ENCODE measurements around the gene KLHL17.
"Not testable (repeated sequence)": the region's sequence is repeated elsewhere in the genome, so short reads cannot be mapped to it uniquely, and the experiment has no call there.

DNA sequence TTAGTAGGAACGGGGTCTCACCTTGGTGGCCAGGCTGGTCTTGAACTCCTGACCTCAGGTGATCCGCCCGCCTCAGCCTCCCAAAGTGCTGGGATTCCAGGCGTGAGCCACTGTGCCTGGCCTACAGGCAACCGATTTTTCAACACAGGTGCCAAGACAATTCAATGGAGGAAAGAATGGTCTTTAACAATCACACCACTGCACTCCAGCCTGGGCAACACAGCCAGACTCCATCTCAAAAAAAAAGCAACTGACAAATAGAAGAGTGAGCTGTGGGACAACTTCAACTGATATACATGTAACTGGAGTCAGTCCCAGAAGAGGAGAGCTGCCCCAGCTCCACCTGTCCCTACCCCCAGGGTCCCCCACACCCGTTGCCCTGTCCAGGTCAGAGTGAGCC lies 34.2 kb downstream of the KLHL17 start:
- not testable (repeated sequence) for TF ChIP-seq RAD21 (conservative IDR thresholded peaks at IDR 0.05 in 1 of 2, IDR thresholded peaks at IDR 0.05 in 1 of 2); MAX (IDR thresholded peaks at IDR 0.05); RNF2 (IDR thresholded peaks at IDR 0.05; ENCODE audit: borderline replicate concordance, low read depth); HDAC2 (IDR thresholded peaks at IDR 0.05); HMGXB4 (CRISPR knock-in tag; IDR thresholded peaks at IDR 0.05; ENCODE audit: borderline replicate concordance); EP300 (IDR thresholded peaks at IDR 0.05); MYC (IDR thresholded peaks at IDR 0.05; ENCODE audit: borderline replicate concordance, low read length)
- TF ChIP-seq, protein P1, sequence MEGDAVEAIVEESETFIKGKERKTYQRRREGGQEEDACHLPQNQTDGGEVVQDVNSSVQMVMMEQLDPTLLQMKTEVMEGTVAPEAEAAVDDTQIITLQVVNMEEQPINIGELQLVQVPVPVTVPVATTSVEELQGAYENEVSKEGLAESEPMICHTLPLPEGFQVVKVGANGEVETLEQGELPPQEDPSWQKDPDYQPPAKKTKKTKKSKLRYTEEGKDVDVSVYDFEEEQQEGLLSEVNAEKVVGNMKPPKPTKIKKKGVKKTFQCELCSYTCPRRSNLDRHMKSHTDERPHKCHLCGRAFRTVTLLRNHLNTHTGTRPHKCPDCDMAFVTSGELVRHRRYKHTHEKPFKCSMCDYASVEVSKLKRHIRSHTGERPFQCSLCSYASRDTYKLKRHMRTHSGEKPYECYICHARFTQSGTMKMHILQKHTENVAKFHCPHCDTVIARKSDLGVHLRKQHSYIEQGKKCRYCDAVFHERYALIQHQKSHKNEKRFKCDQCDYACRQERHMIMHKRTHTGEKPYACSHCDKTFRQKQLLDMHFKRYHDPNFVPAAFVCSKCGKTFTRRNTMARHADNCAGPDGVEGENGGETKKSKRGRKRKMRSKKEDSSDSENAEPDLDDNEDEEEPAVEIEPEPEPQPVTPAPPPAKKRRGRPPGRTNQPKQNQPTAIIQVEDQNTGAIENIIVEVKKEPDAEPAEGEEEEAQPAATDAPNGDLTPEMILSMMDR (IDR thresholded peaks at IDR 0.05), result not testable (repeated sequence)
- TF ChIP-seq, protein P2, sequence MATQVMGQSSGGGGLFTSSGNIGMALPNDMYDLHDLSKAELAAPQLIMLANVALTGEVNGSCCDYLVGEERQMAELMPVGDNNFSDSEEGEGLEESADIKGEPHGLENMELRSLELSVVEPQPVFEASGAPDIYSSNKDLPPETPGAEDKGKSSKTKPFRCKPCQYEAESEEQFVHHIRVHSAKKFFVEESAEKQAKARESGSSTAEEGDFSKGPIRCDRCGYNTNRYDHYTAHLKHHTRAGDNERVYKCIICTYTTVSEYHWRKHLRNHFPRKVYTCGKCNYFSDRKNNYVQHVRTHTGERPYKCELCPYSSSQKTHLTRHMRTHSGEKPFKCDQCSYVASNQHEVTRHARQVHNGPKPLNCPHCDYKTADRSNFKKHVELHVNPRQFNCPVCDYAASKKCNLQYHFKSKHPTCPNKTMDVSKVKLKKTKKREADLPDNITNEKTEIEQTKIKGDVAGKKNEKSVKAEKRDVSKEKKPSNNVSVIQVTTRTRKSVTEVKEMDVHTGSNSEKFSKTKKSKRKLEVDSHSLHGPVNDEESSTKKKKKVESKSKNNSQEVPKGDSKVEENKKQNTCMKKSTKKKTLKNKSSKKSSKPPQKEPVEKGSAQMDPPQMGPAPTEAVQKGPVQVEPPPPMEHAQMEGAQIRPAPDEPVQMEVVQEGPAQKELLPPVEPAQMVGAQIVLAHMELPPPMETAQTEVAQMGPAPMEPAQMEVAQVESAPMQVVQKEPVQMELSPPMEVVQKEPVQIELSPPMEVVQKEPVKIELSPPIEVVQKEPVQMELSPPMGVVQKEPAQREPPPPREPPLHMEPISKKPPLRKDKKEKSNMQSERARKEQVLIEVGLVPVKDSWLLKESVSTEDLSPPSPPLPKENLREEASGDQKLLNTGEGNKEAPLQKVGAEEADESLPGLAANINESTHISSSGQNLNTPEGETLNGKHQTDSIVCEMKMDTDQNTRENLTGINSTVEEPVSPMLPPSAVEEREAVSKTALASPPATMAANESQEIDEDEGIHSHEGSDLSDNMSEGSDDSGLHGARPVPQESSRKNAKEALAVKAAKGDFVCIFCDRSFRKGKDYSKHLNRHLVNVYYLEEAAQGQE (IDR thresholded peaks at IDR 0.05), result not testable (repeated sequence)
